NCI-H2227 (cell line): ENCODE data around the gene NEDD4L.
"Not testable (repeated sequence)": the region's sequence is repeated elsewhere in the genome, so short reads cannot be mapped to it uniquely, and the experiment has no call there.

ENCODE experiments used
- DNase-seq: peaks from one replicate; lab custom pipeline; 2025; ENCODE audit not compliant: unreplicated experiment; lab: John Stamatoyannopoulos, UW

Gene NEDD4L

DNA sequence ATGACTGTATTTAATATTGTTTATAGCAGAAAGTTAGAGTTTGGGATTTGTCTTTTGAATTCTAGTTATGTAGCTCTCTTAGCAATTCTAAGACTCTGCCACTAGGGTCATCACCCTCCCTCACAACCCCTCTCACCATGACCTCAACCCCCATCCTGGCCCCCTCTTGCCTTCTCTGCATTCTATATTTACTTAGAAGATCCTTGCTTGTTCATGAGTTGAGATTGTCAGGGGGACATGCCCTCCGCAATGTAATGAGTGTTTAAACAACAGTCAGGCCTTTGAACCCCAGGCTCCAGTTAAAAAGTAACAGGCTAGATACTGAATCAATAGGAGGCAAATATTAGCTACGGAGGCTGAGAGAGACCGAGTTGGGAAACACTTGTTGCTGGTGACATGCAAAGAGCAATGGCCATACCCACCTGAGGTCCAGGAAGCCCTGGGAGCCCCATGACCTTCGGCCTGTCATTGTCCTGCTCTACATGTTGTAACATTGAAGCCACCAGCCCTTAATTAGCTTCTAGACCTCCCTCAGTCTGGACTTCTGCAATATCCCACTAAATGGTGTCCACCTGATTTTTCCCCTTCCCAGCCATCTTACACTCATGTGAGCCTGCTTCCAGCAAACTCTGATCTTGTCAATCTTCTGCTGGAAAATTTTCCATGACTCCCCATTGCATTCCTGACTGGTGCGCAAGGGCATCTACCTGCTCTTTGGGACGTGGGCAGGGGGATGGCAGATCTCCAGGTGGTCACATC lies 363.8 kb downstream of the NEDD4L start:
- no peak for DNase-seq

DNA sequence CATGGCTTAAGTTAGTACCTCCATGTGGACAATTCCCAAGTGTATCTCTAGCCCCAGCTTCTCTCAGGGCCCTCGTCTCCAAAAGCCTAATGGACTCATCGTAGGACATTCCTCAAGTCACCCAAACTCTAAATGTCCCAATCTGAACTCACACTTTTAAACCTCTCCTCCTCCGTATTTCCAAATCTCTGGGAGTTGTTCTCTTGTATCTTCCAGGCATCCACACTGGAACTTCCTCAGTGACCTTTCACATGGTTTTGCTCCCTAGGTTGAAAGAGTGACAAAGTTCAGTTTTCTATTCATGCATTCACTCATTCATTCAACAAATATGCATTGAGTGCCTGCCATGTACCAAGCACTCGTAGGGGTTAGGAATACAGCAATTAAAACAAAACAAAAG lies 364.6 kb downstream of the NEDD4L start:
- DNase-seq: no peak

DNA sequence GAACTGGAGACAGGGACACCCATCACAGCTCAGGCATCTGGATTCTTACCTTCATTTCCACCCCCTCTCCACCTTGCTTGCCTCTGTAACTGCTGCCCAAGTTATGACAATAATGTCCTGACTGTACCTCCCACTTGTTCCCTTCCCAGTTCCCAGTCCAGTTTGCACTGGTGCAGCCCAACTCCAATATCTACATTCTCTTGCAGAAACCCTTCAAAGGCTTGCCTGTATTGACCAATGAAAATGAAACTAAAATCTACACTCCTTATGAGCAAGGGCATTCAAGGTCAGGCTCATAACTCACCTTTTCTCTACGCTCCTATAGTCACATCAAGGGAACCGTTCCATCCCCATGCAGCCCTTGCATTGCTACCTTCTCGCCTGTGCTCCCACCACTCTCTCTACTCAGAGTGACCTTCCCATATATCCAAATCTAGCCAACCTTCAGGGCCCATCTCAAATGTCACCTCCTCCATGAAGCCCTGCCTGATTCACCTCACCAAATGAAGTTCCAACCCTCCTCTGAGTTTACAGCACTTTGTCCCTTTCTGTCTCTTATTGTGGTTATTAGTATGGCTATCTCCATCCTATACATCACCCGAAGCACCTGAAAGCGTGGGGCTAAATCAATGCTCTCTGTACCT lies 365.9 kb downstream of the NEDD4L start:
- DNase-seq: no peak

DNA sequence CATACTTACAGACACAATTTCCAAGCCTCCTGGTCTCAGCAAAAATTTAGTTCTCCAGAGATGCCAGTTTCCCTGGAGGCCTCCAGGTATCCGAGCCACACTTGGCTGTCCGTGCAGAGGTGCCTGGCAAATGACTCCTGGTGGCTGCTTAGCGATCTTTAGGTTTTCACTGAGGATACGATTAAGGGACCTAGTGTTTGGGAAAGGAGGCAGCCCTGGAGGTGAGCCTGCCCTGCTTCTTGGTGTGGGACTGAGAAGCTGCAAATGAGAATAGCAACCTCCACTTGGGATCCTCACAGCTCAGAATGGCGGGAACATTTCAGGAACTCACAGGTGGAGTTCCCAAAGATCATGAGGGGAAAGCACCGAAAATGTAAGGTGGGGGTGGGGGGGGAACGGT lies 367.3 kb downstream of the NEDD4L start:
- no peak for DNase-seq

DNA sequence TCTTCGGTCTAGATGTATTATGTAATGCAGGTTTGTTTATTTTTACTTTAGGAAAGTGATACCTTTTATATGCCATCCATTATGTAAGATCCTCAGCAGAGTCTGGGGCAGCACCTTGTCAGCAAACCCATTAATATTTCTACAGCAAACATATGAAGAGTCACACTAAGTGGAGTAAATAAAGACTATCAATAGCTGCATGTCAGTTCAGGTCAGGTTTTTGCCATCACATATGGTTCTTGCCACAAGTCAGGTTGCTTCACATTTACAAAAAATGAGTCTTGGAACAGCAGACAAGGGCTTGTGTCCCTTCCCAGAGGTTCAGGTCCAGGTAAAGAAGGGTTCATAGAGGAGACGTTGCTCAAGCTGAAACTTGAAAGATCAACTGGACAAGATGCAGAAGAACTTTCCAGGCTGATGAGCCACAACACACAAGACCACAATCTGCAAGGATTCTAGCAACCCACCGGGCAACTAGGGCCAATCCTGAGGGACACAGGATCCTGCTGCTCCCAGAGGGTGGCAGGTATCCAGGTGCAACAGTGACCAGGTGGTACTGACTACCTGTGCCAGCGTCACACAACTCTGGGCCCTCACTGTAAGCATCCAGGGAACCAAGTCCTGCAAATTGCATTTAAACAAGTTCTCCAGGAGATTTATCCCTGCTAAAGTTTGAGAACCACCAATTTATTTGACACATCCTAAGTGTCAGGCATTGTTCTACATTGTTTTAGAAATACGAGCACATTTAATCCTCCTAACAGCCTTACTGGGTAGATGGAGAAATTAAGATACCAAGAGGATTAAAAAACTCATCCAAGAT lies 369.0 kb downstream of the NEDD4L start:
- peak; percentile 56 for DNase-seq

DNA sequence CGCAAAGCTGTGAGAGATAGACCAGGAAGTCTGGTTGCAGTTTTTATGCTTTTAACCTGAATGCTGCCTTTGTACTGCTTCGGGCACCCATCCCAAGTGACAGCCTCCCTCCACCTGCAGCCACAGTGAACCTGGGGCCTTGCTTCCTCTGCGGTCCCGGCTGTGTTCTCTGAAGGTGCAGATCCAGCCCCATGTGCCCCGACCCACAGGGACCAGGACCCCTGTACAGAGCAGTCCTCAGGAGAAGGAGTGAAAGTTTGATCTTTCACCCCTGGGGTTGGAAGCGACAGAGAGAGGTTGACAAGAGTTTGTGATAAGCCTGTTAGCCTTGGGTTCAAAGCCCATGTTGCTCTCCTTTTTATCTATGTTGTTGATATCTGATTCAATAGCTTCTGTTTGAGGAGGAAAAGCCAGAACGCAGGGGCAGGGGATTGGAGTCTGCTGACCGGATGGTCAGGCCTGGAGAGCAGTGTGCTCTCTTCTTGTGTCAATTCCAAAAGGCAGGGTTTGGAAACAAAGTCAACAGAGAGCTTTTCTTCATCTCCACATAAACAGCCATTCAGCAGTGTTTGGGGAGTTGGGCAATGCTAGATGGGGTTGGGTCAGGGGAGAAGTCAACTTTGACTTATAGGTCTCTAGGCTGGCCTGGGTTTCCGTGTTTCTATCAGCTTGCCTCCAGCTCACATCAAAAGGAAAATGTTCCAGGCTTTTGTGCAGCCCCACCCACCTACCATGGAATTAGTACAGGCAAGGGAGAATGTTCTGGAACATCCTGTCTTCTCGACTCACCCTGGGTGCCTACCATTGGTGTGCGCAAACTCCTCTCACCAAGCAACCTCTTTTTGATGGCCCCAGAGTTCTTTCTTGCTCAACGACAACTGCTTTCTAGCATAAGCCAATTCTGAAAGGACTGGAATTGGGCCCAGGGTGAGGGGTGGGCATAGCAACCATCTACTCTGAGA lies 369.9 kb downstream of the NEDD4L start:
- no peak for DNase-seq

DNA sequence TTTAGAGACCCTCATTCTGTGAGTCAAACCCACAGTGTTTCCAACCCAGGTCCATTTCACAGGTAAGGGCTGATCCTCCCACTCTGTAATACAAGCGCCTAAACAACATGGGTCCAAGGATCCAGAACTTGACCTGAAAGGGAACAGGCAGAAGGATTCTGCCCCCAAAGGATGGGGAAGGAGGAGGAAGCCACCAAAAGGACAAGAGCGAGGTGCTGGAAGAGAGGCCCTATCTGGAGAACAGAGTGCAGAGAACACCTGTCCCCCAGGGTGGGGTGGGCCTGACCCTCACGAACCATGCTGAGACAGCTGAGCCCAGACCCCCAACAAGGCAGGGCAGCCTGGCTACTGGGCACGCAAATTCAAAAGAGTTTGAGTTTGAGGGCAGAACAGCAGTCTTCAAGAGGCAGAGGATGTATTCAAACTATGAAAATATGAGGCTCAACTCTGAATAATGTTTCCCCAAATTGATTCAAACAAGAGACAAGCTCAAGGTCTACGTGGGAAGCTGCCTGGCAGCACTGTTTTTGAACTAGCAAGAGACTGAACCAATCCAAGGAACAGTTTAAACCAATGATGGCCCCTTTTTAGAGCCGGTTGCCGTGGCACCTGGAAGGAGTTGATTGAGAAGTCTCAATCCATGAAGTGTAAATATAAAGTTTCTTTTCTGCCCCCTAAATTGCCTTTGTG lies 372.1 kb downstream of the NEDD4L start:
- DNase-seq: no peak

DNA sequence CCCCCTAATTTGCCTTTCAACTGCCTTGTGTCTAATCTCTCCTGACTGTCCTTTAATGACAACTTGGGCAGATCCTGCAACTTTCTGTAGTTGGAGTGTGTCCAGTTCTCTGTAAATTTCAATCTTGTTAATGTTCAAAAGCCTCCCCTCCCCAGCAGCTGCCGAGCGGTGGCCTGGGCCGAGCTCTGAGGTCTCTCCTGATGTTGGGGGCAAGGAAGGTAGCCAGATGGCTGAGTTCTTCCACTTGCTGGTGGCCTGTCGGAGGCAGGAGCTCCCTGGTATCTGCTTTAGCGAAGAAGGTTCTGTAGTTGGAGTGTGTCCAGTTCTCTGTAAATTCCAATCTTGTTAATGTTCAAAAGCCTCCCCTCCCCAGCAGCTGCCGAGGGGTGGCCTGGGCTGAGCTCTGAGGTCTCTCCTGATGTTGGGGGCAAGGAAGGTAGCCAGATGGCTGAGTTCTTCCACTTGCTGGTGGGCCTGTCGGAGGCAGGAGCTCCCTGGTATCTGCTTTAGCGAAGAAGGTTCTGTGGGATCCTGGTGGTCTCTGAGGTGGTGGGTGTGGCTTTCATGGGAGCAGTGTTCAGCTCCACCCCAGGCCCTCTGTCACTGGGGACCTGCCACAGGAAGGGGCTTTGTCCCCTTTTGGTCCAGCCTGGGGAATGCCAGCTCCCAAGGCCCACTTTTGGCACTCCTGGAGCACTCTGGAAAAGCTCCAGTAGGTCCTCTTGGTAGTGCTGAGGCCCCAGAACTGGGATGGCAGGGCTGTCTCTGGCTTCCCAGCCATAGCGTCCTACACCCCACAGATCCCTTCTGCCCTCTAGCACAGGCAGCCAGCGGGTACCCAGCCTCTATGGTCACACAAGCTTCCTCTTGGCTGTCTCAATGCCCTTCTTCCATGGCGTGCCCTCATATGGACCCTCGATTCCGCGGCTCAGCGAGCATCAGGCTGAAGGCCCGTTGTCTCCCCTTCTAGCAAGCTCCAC lies 373.0 kb downstream of the NEDD4L start:
- no peak for DNase-seq

DNA sequence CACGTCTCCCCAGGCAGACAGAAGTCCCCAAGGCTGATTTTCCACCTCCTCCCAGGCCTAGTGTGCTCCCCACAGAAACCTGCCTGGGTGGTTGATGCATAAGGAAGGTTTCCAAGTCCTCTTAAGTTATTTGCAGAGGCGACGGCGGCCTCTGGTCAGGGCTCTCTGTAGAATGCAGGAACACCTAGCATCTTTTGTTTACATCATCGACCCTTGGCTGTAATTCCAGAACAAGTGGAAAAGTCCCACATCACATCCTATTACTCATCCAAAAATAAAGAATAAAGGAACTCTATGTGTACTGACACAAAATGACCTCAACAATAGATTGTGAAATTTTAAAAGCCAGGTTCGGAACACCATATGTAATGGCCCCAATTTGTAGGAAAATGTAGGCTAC lies 373.7 kb downstream of the NEDD4L start:
- no peak for DNase-seq

DNA sequence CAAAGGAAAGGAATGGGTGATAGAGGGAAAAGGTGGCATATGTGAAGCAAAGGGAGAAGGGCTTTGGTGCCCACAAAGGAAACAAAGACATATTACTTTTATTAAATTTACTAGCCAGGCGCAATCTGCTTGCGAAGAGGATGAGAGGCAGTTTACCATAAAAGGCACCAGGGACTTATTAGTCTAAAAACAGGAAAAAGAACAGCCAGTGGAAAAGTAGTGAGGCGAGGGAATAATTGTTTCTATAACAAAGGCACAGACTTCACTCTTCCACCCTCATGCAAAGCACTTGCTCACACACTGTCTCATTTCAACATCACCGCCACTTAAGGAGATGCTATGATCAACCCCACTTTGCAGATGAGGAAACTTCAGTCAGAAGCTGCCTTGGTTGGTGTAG lies 374.3 kb downstream of the NEDD4L start:
- DNase-seq: no peak

DNA sequence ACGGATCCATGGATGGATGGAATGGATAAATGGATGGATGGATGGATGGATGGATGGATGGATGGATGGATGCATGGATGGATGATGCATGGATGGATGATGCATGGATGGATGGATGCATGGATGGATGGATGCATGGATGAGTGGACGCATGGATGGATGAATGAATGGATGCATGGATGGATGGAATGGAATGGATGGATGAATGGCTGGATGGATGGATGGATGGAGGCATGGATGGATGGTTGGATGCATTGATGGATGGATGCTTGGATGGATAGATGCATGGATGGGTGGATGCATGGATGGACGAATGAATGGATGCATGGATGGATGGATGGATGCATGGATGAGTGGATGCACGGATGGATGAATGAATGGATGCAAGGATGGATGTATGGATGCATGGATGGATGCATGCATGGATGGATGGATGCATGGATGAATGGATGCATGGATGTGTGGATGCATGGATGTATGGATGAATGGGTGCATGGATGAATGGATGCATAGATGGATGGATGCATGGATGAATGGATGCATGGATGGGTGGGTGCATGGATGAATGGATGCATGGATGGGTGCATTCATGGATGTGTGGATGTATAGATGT lies 375.7 kb downstream of the NEDD4L start:
- no peak for DNase-seq

DNA sequence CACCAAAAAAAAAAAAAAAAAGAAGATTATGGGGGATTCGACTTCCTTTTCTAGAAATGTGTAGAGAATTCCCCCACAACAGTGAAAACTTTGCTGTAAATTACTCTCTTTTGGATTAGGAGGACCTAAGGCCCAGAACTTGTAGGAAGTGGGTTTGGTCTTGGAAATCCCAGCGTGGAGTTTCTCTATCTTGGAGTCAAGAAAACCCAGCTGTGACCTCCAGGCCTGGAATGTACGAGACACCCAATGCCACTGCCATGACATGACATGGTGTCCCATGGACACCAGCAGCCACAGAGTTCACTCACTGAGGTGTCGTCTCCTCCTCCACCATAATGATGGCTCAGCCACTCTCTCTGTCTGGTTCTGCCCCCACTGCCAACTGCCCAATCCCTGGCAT lies 382.6 kb downstream of the NEDD4L start:
- DNase-seq: no peak

DNA sequence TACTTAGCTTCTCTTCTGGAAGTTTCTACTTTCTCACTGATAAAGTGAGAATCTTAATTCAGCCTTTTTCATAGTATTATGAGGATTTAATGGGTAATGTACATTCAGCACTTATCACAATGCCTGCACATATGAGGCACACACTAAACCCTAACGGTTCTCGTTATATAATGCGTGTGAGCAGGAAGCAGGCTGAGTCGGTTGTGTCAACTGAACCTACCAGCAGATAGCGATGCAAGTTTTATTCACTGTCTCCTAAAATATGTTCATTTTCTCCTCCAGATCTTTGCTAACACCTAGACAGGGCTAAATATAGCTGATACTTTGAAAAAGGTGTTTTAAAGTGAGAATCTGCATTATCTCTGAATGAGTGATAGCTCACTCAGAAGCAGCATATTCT lies 383.3 kb downstream of the NEDD4L start:
- no peak for DNase-seq

DNA sequence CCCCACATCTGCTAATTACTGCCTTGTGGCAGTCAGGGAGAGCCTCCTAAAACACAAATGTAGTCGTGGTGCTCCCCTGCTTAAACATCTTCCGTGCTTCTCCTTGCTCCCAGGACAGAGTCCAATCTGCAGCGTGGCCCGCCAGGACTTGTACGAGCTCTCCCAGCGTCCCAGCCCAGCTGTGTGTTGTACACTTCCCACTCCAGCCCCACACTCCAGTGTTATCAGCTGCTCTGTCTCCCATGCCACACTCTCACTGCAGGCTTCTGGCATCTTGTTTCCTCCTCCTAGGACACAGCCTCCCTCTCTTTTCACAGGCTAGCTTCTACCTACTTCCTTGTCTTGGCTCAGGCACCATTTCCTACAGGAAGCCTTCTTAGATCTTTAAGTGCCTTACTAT lies 385.4 kb downstream of the NEDD4L start:
- DNase-seq: peak; percentile 18

DNA sequence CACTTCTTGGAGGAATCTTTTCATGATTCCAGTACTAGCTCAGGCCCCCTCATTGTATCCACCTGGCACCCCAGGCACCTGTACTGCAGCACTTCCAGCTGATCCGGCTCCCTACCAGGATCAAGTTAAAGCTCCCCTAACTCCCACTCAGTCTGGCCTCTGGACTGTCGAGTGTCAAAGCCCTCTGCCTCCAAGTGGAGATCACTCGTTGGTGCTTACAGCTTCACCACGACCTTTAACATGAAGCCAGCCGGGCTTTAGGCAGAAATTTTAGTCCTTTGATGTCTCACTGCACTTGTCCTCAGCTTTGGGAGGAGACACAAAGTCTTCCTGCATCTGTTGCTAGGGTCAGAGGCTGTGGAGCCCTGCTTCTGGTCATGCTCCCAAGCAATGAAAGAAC lies 387.2 kb downstream of the NEDD4L start:
- DNase-seq: no peak

DNA sequence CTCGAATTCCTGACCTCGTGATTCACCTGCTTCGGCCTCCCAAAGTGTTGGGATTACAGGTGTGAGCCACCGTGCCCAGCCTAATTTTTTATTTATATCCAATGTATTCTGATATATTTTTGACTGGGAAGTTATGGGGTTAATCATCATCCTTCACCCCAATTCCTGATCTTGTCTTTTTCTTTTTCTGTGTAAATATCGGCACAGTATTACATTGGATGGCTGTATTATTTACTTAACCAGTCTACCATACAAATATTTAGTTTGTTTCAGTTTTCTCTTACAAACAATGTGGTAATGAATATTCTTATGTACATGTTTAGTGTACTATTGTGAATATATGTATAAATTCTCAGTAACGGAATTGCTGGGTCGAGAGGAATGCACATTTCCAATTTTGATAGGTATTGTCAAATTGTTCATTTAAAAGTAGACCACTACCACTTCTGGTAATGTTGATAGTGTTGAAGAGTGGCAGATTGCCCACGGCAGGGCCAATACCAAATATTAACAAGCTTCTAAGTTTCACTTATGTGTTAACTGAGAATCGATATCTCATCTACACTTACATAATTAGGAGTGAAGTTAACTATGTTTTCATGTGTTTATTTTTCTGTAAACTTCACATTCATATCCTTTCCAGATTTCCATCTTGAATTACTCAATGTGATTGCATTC lies 388.2 kb downstream of the NEDD4L start:
- DNase-seq: no peak

DNA sequence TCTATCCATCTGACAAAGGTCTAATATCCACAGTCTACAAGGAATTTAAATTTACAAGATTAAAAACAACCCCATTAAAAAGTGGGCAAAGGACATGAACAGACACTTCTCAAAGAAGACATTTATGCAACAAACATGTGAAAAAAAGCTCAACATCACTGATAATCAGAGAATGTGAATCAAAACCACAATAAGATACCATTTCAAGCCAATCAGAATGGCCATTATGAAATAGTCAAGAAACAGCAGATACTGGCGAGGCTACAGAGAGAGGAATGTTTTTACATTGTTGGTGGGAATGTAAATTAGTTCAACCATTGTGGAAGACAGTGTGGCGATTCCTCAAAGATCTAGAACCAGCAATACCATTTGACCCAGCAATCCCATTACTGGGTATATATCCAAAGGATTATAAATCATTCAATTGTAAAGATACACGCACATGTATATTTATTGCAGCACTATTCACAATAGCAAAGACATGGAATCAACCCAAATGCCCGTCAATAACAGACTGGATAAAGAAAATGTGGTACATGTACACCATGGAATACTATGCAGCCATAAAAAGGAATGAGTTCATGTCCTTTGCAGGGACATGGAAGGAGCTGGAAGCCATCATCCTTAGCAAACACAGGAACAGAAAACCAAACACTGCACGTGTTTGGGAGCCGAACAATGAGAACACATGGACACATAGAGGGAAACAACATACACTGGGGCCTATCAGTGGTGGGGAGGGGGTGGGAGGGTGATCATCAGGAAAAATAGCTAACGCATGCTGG lies 391.4 kb downstream of the NEDD4L start:
- DNase-seq: not testable (repeated sequence)
